ENCODE results near the gene RASA1. TPM values are rescaled to one million over a fixed set of nuclear protein-coding genes. Genes with fewer than 3 reads are reported as not detected.

RASA1 gene
- 34.2 and 43.2 TPM in 2 replicates for total RNA-seq

GRCh38 chr5:87267574-87268125, at the start of gene RASA1:
Gene RASA1 (plus strand): TSS chr5:87267883. CDS start chr5:87268452, 569 bp downstream.

GRCh38 chr5:87412630-87413342, 145.1 kb downstream of the RASA1 start, which contains the start of gene CCNH:
Gene CCNH (minus strand): TSS chr5:87412930. CDS start chr5:87412794, 136 bp downstream.

Other genes starting within 250 kb of the RASA1 start
- gene CCNH, start 145.0 kb downstream of the RASA1 start, total RNA-seq, result 45.1 and 80.2 TPM in 2 replicates